HG03280 (cell line): ENCODE measurements around the gene ARHGEF16.

Experiments used
- ATAC-seq: cut with Tn5 transposase; IDR thresholded peaks from one replicate; pipeline ENCODE4 v1.9.1; 2021; ENCODE audit warnings: mild to moderate bottlenecking, moderate library complexity; ENCODE audit not compliant: unreplicated experiment

ARHGEF16 gene

DNA sequence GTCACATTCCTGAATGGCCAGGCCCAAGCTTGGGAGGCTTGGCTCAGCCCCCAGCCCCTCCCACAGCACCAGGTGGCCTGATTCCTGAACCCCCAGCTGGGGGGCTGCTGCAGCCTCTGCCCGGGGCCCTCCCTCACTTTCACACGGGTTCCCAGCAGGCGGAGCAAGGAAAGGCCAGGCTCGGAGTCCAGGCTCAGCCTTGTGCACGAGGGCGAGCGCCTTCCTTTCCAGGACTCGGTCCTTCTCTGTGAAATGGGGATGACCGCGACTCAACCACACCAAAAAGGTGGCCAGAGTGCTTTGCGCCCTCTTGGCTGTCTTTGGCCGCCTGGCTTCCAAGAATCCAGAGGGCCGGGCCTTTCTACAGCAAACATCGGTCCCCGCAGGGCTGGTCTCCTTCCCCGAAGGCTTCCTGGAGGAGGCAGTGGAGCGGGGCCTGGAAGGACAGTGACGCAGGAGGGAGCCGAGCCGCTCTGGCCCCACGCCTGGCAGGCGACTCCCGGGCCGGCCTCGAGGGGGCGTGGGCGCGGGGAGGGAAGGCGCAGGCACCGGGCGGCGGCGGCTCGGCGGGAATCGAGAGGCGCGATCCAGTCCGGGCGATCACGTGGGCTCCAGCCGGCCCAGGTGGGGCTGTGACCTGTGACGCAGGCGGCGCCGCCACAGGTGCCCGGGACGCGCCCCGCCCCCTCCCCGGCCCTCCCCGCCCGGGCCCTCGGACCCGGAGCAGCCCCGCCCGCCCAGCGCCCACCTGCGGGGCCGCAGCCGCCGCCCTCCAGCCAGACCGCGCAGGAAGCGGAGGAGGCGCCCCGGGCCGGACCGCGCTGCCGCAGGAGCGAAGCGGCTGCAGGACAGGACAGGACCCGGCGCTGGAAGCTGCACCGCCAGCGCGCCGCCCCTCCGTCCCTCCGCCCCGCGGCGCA is at the start of gene ARHGEF16:
ARHGEF16 (plus strand) TSS at position 775 of the 920 bp plus-strand sequence. CDS start 8,420 bp downstream, outside the sequence.
- no peak for ATAC-seq

DNA sequence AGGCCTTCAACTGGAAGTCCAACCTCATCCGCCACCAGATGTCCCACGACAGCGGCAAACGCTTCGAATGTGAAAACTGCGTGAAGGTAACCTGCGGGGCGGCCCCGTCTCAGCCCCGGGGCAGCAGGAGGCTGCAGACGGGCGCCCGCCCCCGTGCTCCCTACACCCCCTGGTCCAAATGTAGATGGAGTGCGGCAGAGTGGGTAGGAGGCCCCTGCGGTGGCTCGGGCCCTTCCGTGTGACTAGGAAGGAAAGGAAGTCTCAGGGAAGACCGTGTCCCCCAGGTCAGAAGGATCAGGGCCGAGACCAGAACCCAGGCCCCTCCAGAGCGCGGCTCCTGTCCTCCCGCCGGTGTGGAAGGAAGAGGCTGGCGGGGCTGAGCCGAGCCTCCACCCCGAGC is 49.7 kb upstream of the ARHGEF16 start:
- ATAC-seq = no peak

- ATAC-seq = no peak
These were observed 49.0 kb upstream of the ARHGEF16 start for GRCh38 chr1:3405491-3405890.

DNA sequence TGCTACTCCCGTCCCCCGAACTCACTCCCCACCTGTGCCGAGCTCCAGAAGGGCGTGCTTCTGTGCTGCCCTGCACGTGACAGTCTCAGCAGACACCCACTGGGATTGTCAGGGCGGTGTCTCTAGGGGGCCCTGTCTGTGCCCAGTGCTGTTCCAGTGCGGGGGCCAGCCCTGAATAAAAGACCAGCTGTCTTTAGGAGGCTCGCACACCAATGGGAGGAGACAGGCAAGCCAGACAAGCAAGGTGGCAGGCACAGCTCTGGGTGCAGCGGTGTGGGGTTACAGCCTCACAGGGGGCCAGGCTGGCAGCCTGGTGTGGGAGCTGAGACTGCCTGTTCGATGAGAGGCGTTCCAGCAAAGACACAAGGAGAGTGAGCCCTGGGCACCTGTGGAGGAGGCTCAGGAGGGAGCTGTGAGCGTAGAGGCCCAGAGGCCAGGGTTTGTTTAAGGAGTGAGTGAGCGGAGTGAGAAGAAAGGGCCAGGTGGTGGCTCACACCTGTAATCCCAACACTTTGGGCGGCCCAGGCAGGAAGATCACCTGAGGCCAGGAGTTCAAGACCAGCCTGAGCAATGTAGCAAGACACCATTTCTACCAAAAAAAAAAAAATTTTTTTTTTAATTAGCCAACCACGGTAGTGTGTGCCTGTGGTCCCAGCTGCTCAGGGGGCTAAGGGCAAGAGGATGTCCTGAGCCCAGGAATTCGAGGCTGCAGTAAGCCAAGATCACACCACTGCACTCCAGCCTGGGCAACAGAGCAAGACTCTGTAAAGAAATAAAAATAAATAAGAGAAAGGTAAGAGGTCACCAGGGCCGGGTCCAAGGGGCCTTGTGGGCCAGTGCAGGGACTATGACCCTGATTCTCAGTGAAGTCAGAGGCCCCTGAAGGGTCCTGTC is 48.2 kb upstream of the ARHGEF16 start:
- ATAC-seq = no peak

DNA sequence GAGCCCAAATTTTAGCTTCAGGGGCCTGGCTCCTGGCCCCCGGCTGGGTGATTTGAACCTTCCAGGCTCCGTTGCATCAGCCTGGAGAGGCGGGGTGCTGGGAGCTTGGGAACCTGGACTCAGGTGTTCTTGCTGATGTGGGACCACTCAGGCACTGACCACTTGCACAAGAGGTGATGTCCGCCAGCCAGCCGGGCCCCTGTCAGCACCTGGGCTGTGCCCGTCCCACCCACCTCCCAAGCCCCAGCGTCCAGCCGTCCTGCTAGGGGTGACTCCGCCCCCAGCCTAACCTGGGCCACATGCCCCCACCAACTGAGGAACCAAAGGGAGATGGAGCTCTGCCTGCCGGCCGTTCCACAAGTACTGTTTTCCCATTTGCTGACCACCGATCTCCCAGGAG is 47.4 kb upstream of the ARHGEF16 start:
- no peak for ATAC-seq

GRCh38 chr1:3408751-3409266 is 45.7 kb upstream of the ARHGEF16 start:
- no peak for ATAC-seq

DNA sequence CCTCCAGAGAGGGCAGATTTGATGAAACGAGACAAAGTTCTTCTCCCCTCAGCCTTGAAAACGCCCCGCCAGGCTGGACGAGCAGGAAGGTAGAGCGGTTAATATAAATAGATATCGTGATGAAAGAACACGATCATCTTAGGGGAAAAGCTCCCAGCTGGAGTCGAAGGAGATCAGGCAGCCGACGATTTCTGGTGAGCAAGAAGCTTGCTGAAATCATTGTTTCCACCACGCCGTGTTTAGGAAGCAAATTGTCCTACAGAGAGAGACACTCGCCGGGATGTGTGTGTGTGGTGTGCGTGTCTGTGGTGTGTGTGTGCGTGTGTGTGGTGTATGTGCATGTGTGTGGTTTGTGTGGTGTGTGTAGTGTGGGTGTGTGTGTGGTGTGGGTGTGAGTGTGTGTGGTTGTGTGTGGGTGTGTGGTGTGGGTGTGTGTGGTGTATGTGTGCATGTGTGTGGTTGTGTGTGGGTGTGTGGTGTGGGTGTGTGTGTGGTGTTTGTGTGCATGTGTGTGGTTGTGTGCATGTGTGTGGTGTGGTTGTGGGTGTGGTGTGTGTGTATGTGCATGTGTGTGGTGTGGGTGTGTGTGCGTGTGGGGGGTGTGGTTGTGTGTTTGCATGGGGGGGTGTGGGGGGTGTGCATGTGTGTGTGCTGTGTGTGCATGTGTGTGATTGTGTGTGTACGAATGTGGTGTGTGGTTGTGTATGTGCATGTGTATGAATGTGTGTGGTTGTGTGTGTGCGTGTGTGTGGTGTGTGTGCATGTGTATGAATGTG is 44.9 kb upstream of the ARHGEF16 start:
- no peak for ATAC-seq

GRCh38 chr1:3410142-3410925 is 44.1 kb upstream of the ARHGEF16 start:
- no peak for ATAC-seq

DNA sequence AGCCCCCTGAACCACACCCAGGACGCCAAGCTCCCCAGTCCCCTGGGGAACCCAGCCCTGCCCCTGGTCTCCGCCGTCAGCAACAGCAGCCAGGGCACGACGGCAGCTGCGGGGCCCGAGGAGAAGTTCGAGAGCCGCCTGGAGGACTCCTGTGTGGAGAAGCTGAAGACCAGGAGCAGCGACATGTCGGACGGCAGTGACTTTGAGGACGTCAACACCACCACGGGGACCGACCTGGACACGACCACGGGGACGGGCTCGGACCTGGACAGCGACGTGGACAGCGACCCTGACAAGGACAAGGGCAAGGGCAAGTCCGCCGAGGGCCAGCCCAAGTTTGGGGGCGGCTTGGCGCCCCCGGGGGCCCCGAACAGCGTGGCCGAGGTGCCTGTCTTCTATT is 42.7 kb upstream of the ARHGEF16 start:
- no peak for ATAC-seq

DNA sequence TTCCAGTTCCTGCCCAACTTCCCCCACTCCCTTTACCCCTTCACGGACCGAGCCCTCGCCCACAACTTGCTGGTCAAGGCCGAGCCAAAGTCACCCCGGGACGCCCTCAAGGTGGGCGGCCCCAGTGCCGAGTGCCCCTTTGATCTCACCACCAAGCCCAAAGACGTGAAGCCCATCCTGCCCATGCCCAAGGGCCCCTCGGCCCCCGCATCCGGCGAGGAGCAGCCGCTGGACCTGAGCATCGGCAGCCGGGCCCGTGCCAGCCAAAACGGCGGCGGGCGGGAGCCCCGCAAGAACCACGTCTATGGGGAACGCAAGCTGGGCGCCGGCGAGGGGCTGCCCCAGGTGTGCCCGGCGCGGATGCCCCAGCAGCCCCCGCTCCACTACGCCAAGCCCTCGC is 42.1 kb upstream of the ARHGEF16 start:
- ATAC-seq = no peak

DNA sequence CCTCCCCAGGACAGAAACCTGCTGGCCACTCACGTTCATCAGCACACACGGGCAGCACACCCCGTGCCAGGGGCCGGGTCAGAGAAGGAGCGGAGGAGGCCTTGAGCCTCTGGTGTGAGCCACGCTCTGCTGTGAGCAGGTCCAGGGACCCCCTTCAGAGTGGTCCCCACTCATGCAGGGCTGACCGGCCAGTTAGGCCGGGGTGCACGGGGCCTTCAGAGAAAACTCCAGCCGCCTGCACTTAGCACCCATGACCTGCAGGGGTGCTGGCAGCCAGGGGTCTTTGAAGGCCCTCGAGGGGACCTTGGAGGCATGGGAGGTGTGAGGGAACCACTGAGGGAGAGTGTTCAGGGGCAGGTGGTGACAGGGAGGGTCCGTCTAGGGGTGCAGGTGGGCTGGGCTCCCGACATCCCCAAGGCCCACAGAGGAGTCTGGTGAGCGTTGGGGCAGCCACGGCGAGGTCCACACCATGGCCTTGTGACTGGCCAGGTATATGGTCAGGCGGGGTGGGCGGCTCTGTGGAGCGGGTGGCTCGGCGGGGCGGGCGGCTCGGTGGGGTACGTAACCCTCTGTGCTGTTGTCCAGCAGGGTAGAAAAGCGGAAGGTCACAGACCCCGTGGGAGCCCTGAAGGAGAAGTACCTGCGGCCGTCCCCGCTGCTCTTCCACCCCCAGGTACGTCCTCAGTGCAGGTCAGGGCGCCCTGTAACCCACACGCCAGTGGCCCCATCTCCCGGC is 40.3 kb upstream of the ARHGEF16 start:
- ATAC-seq = no peak

GRCh38 chr1:3415260-3416090 is 39.0 kb upstream of the ARHGEF16 start:
- no peak for ATAC-seq

- ATAC-seq = no peak
These were observed 37.3 kb upstream of the ARHGEF16 start for GRCh38 chr1:3417082-3417739.

- no peak for ATAC-seq
These were observed 36.5 kb upstream of the ARHGEF16 start for GRCh38 chr1:3417934-3418333.

GRCh38 chr1:3418600-3418999 is 35.9 kb upstream of the ARHGEF16 start:
- ATAC-seq = no peak

- ATAC-seq = no peak
These were observed 34.9 kb upstream of the ARHGEF16 start for GRCh38 chr1:3419415-3420204.
